ENCODE measurements around the gene YJU2.

YJU2 gene

DNA sequence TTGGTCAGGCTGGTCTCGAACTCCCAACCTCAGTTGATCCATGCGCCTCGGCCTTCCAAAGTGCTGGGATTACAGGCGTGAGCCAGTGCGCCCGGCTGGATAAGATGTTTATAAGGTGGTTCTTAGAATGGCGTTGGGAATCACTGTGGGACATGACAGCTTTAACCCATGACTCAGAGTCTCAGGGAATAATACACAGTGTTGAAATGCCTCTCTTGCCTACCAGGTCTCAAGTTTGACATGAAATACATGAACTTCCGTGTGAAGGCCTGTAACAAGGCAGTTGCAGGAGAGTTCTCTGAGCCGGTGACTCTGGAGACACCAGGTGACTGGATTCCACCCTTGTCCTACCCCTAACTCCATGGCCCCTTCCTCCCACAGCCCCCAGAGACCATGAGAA, 70.1 kb downstream of the YJU2 start:
- H3K36me3 ChIP-seq: no peaks in the 10 kb centered on the region
- H3K27ac ChIP-seq: no peak overlapping the region
- peaks cover 0 to 7% of the 10 kb centered on the region in 2 experiments for H3K4me1 ChIP-seq (ENCODE audit: control insufficient read depth in 1 of 2, insufficient read depth in 1 of 2, low read depth in 1 of 2, low read length in 1 of 2)
- H3K4me3 ChIP-seq (ENCODE audit: low read depth in 1 of 2, low read length in 1 of 2): no peak overlapping the region
- TF ChIP-seq, protein P1, sequence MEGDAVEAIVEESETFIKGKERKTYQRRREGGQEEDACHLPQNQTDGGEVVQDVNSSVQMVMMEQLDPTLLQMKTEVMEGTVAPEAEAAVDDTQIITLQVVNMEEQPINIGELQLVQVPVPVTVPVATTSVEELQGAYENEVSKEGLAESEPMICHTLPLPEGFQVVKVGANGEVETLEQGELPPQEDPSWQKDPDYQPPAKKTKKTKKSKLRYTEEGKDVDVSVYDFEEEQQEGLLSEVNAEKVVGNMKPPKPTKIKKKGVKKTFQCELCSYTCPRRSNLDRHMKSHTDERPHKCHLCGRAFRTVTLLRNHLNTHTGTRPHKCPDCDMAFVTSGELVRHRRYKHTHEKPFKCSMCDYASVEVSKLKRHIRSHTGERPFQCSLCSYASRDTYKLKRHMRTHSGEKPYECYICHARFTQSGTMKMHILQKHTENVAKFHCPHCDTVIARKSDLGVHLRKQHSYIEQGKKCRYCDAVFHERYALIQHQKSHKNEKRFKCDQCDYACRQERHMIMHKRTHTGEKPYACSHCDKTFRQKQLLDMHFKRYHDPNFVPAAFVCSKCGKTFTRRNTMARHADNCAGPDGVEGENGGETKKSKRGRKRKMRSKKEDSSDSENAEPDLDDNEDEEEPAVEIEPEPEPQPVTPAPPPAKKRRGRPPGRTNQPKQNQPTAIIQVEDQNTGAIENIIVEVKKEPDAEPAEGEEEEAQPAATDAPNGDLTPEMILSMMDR (IDR thresholded peaks at IDR 0.05): no peak
- H3K9me3 ChIP-seq: peaks cover 3% of the 10 kb centered on the region
- H3K27me3 ChIP-seq: no peaks in the 10 kb centered on the region

DNA sequence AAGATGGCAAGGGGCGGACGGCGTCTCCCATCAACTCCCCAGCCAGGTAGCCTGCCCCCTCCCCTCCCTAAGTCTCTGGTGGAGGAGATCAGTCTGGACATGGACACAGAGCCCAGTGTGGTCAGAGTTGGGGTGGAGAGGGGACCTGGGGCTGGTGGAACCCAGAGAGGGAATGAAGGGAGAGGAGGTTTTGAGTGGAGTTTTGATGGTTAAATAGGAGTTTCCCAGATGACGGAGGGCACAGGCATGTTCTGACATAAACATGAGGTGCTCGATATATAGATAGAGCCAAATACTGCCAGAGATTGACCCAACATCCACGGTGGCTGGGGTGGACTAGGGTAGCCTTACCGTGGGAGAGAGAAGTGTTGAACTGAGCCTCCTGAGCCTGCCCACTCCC, 71.6 kb downstream of the YJU2 start:
- Histone ChIP-seq H3K9me3 (peaks cover 8% of the 10 kb centered on the region), H3K36me3 (no peaks in the 10 kb centered on the region)
- TF ChIP-seq, protein P1 (IDR thresholded peaks at IDR 0.05): no peak

More for the DNA sequence above, 71.6 kb downstream of the YJU2 start:
- Histone ChIP-seq H3K4me1 (ENCODE audit: control insufficient read depth in 1 of 2, insufficient read depth in 1 of 2, low read depth in 1 of 2, low read length in 1 of 2) (peaks cover 0 to 7% of the 10 kb centered on the region in 2 experiments), H3K27ac (no peak overlapping the region), H3K4me3 (ENCODE audit: low read depth in 1 of 2, low read length in 1 of 2) (no peak overlapping the region), H3K27me3 (no peaks in the 10 kb centered on the region)
